NOMO-1 treated with DMSO at 0.1 percent for 48 hours (cell line): ENCODE data around the gene SPINT4.
"Not testable (repeated sequence)": the region's sequence is repeated elsewhere in the genome, so short reads cannot be mapped to it uniquely, and the experiment has no call there.

Source experiments
- DNase-seq: peaks from one replicate; lab custom pipeline; 2025; ENCODE audit not compliant: unreplicated experiment; lab: John Stamatoyannopoulos, UW

Gene SPINT4

DNA sequence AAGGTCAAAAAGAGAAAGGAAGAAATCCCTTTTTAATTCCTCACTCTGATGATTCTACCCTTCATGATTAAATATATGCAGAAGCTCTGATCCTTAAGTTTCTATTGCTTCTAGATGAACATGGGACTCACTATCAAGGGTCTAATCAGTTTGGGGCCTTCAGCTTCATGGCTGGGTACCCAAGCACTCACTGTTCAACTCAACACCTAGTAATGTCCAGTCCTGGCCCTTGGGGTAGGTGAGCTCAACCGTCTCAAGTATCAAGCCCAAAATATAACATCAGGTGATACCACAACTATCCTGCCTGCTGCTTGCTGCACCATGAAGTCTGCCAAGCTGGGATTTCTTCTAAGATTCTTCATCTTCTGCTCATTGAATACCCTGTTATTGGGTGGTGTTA, at the start of gene SPINT4:
Gene SPINT4 (plus strand): TSS at position 301 of the 400 bp plus-strand sequence. CDS start 21 bp downstream, at position 322.
- no peak for DNase-seq

DNA sequence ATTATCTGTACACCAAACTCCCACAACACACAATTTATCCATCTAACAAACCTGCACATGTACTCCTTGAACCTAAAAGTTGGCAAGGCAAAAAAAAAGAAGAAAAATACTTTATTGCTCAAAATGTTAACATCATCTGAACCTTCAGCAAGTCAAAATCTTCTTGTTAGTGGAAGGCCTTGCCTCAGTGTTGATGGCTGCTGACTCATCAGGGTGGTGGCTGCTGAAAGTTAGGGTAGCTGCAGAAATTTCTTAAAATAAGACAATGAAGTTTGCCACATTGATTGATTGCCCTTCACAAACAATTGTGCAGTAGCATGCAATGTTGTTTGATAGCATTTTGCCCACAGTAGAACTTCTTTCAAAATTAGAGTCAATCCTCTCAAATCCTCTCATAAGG, 49.4 kb upstream of the SPINT4 start:
- DNase-seq, result peak; percentile 27

DNA sequence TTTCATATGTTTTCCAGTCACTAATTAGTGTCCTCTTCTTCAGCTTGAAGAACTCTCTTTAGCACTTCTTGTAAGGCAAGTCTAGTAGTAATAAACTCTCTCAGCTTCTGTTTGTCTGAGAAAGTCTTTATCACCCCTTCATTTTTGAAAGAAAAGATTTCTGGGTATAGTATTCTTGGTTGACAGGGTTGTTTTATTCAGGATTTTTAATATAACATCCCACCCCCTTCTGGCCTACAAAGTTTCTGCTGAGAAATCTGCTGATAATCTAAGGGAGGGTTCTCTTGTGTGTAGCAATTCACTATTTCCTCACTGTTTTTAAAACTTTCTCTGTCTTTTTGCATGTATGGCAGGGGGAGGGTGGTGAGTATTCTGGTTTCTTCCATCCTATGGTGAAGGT, 42.5 kb upstream of the SPINT4 start:
- no peak for DNase-seq

DNA sequence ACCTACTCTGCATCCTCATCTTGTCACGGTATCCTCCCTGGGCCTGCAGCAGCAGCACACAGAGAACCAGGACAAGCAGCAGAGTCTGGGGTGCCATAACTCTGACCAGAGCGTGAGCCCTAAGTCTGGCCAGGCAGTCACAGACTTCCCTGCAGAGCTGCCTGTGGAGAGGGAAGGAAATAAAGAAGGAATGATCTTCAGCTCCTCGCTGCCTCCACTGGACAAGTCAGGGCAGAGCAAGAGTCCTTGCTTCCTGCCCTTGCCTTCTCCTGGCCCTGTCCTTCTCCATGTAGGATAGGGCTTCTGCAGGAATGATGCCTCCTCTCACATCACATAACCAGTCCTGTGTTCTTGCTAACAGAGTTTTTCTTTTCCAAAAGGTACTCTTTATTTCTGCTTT, 36.3 kb upstream of the SPINT4 start:
- DNase-seq, result no peak

DNA sequence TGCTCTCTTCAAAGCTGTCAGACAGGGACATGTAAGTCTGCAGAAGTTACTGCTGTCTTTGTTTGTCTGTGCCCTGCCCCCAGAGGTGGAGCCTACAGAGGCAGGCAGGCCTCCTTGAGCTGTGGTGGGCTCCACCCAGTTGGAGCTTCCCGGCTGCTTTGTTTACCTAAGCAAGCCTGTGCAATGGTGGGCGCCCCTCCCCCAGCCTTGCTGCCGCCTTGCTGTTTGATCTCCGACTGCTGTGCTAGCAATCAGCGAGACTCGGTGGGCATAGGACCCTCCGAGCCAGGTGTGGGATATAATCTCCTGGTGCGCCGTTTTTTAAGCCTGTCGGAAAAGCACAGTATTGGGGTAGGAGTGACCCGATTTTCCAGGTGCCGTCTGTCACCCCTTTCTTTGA, 28.8 kb upstream of the SPINT4 start:
- DNase-seq, result not testable (repeated sequence)

DNA sequence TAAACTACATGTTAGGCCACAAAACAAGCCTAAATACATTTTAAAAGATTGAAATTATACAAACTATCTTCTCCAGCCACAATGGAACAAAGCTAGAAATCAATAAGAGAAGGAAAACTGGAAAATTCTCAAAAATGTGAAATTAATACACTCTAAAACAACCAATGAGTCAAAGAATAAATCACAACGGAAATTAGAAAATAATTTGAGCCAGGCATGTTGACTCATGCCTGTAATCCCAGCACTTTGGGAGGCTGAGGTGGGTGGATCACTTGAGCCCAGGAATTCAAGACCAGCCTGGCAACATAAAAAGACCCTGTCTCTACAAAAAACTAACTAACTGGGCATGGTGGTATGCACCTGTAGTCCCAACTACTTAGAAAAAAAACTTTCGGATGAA, 26.7 kb upstream of the SPINT4 start:
- no peak for DNase-seq

DNA sequence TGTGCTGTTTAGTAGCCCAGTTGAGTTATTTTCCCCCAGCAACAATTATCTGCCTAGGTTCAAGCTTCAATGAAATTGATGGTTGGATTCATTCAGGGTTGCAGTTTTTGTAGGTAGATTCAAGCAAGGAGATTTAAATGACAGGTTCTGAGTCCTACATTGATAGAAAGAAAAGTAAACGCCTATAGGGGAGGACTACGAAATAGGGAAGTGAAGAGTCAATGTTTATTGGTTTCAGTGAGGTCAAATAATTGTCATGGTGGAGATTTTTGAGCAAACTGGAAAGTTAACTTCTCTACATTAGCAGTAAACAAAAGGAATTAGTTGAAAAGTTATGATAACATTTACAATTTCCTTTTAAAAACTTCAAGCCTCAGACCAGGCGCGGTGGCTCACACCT, 21.0 kb upstream of the SPINT4 start:
- DNase-seq, result peak; percentile 36

DNA sequence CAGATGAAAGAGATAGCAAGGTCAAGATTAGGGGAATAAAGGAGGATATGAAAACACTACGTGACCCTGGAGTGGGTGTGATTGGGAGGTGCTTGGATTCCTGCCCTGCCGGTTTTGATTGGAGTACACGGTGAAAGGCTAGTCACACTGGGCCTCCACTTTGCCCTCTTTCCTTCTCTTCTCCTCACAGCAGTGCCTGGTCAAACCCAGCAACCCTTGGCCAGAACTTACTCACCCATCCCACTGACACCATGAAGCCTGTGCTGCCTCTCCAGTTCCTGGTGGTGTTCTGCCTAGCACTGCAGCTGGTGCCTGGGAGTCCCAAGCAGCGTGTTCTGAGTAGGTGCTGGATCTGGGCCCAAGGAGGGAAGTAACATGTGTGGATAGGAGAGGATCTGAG, 20.3 kb upstream of the SPINT4 start, which contains the start of gene WFDC13:
Gene WFDC13 (plus strand): TSS at position 166 of the 400 bp plus-strand sequence. CDS start 86 bp downstream, at position 252.
- DNase-seq, result no peak

DNA sequence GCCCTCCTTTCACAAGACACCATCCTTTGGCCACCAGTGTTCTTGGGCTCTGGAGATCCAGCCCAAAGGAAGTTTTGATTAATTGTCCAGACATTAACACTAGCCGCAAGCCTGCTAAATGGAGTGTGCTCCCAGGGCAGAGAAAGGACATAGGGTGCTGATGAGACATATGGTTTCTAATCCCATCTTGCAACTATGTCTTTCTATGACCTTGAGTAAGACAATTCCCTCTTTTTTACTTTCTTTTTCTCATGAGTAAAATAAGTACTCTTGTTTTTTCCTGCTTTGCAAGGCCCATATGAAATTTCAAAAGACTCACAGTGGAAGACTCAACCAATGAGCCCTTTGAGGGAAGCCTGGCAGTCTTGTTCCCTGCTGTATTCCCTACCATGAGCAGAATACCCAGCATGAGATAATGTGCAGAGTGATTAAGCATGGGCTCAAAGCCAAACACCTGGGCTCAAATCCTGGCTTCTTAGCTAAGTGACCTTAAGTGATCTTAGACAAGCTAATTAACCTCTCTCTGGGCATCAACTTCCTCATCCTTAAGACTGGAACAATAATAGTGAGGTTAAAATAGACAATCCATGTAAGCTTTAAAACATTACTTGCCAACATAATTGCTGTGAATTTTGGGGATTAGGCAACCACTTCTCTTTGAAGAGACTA, 17.0 kb upstream of the SPINT4 start, which contains the start of gene WFDC10B:
Gene WFDC10B (minus strand): TSS at position 51 of the 669 bp plus-strand sequence. CDS start 19,027 bp downstream, outside the sequence.
- peak; percentile 73 for DNase-seq

DNA sequence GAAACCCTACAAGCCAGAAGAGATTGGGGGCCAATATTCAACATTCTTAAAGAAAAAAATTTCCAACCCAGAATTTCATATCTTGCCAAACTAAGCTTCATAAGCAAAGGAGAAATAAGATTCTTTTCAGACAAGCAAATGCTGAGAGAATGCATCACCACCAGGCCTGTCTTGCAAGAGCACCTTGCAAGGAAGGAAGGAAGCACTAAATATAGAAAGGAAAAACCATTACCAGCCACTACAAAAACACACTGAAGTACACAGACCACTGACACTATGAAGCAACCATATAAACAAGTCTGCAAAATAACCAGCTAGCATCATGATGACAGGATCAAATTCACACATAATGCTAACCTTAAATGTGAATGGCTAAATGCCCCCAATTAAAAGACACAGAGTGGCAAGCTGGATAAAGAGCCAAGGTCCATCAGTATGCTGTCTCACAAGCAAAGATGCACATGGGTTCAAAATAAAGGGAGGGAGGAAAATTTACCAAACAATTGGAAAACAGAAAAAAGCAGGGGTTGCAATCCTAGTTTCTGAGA, 5.9 kb upstream of the SPINT4 start:
- peak; percentile 65 for DNase-seq

DNA sequence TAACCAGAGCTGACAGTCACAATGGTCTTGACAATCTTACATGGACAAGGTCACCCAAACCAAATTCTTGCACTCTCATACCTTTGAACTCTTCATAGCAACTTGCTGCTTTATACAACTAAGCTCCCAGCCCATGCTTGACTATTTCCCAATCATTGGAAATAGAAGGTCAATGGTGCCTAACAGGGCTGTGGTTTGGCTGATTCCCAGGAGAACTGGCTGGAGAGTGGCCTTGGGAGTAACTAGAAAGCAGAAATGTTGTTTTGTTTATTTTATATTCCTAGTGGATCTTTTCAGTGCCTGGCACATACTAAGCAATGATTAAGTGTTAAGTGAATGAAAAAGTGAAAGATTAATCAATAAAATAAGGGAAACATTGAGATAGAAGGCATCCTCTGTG, 3.0 kb downstream of the SPINT4 start:
- DNase-seq, result no peak

DNA sequence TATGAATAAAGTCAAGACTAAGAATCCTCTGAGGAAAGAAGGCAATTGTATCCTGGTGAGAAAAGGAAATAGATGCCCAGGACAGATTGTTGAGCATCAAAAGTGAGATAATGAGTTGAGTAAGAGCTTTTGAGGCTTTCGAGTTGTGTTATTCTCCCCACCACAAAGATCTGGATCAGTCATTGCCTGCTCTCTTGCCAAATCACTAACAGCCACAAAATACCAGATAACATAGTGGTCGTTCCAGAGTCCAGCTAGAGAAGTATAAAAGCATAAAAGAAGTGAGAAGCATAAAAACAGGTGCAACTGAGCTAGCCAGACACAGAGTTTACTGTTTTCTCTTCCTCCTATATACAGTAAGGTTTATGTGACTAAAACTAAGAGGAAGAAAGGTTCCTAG, 4.9 kb downstream of the SPINT4 start:
- DNase-seq, result peak; percentile 89

DNA sequence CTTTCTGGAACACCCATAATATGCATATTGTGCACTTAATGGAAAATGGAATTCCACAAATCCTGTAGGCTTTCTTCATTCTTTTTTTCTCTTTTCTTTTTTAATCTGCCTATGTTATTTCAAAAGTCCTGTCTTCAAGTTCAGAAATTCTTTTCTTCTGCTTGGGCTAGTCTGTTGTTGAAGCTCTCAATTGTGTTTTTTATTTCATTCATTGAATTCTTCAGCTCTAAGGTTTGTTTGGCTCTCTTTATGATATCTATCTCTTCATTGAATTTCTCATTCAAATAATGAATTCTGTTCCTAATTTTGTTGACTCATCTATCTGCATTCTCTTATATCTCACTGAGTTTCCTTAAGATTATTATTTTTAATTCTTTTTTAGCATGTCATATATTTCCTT, 10.1 kb downstream of the SPINT4 start:
- no peak for DNase-seq

DNA sequence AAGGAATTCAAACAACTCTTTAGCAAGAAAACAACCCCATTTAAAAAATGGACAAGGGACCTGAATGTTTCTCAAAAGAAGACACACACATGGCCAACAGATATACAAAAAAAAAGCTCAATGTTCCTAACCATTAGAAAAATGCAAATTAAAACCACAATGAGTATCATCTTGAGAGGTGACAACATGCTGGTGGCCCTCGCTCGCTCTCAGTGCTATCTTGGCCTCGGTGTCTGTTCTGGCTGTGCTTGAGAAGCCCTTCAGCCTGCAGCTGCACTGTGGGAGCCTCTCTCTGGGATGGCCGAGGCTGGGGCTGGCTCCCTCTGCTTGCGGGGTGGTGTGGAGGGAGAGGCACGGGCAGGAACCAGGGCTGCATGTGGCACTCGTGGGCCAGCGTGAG, 13.4 kb downstream of the SPINT4 start:
- DNase-seq, result no peak

DNA sequence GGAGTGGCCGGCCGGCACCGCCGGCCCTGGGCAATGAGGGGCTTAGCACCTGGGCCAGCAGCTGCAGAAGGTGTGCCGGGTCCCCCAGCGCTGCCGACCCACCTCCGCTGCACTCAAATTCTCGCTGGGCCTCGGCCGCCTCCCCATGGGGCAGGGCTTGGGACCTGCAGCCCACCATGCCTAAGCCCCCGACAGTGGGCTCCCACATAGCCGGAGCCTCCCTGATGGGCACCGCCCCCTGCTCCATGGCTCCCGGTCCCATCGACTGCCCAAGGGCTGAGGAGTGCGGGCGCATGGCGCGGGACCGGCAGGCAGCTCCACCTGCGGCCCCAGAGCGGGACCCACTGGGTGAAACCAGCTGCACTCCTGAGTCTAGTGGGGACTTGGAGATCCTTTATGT, 13.8 kb downstream of the SPINT4 start:
- DNase-seq, result no peak

DNA sequence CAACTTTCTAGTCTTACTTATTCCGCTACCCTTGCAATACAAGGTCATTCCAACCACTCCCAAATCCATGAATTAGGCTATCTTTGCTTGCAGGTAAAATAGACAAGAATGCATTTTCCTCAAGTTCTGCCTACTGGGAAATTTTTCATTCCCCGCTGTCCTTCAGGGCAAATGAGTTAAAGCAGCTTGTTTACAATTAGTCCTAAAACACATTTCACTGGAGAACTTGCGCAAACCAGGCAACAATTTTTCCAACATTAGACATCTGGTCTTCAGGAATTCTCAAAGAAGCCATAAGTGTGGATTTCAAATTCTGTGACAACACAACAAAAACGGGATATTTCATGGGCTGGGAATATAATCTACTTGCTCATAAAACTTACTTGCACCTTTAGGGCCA, 20.4 kb downstream of the SPINT4 start:
- DNase-seq, result no peak

DNA sequence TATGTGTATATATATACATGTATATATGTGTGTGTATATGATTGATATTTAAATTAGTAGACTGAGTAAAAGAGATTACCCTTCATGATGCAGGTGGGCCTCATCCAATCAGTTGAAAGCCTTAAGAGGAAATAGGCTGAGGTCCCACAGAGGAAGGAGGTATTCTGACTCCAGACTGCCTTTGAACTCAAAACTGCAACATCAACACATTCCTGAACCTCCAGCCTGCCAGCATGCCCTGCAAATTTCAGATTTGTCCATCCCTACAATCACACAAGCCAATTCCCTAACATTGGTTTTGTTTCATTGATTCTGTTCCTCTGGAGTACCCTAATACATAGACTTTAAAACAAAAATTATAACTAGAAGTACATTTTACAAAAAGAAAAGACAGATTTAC, 22.9 kb downstream of the SPINT4 start:
- DNase-seq, result no peak

DNA sequence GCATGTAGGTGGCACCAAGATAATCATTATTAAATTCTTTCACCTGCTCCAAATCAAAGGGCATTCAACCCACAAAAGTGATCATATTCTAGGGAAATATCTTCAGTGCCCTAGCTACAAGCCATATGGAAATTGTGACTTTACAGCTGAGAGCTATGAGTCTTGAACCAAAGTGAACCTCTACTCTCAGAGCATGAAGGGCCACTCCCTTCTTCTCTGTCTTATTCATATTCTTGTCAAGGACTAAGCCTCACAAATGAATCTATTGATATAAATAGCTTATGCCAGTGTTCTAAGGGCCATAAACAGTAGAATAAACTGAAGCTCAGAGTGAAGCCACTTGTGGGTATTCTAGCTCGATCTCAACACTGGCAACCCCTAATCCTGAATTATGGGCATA, 29.6 kb downstream of the SPINT4 start:
- no peak for DNase-seq

DNA sequence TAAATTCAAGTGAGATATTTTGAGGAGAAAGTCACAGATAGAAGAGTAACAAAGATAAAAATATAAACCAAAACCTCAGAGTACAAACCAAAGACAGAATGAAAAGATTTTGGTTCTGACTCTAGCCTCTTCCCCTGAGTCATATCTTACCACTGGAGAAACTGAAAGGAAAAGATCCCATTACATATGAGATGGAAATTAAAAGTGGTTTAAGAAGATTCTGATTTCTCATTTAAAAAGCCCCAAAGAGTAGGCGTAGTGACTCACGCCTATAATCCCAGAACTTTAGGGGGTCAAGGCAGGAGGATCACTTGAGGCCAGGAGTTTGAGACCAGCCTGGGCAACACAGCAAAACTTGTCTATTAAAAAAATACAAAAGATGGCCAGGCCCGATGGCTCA, 30.6 kb downstream of the SPINT4 start:
- DNase-seq, result no peak

DNA sequence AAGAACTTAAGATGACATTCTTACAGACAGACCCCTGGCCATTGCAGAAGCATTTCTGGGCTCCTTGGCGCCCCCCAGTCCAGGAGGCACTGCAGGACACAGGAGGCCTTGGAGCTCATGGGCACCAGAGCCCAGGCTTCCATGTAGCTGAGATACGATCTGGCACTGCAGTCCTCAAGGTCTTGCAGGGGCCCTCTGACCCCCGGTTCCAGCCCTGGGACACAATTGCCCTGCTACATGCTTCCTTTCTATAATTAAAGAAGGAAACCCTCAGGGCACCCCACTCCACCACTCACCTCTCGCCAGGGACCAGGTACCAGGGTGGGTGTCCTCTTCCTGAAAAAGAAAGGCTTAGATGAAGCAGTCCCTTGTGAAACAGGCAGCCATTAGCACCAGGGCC, 35.9 kb downstream of the SPINT4 start:
- no peak for DNase-seq

DNA sequence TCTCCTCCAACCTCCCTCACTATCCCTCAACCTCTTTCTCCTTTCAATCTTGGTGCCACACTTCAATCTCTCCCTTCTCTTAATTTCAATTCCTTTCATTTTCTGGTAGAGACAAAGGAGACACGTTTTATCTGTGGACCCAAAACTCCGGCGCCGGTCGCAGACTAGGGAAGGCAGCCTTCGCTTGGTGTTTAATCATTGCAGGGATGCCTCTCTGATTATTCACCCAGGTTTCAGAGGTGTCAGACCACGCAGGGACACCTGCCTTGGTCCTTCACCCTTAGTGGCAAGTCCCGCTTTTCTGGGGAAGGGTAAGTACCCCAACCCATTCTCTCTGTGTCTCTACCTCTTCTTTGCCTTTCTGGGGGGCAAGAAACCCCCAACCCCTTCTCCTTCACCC, 37.8 kb downstream of the SPINT4 start:
- DNase-seq, result not testable (repeated sequence)

DNA sequence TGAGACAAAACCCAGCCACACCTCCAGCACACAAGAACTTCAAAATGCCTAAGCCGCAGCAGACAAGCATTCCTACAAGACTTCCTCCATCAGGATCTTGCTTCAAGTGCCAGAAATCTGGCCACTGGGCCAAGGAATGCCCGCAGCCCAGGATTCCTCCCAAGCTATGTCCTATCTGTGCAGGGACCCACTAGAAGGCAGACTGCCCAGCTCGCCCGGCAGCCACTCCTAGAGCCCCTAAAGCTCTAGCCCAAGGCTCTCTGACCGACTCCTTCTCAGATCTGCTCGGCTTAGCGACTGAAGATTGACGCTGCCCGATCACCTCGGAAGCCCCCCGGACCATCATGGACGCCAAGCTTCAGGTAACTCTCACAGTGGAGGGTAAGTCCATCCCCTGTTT, 39.8 kb downstream of the SPINT4 start:
- not testable (repeated sequence) for DNase-seq
